Measurements from ENCODE around the gene LYRM7.

The LYRM7 gene

GRCh38 chr5:131147258-131147657 is 23.5 kb upstream of the LYRM7 start:
- no peak overlapping the region for H3K9ac ChIP-seq (ENCODE audit: insufficient read length, low read depth)
- DNase-seq (ENCODE audit: low read depth, low spot score): no peak
- no peaks in the 10 kb centered on the region for H3K9me3 ChIP-seq (ENCODE audit: insufficient read depth, low read length)
- H3K27me3 ChIP-seq (ENCODE audit: insufficient read depth, insufficient read length): no peaks in the 10 kb centered on the region
- no peaks in the 10 kb centered on the region for H3K36me3 ChIP-seq (ENCODE audit: insufficient read depth, insufficient read length, low read length)
- H3K4me1 ChIP-seq (ENCODE audit: insufficient read depth, insufficient read length): no peaks in the 10 kb centered on the region
- no peak for TF ChIP-seq SUZ12 (IDR thresholded peaks at IDR 0.05; ENCODE audit: extremely low read depth, insufficient read depth, insufficient read length)
- TF ChIP-seq ZNF274 (IDR thresholded peaks at IDR 0.05; ENCODE audit: low read depth, low read length): no peak
- TF ChIP-seq YY1 (IDR thresholded peaks at IDR 0.05; ENCODE audit: insufficient read depth, insufficient read length): no peak
- H3K4me3 ChIP-seq (ENCODE audit: insufficient read length, low read depth): no peak overlapping the region

DNA sequence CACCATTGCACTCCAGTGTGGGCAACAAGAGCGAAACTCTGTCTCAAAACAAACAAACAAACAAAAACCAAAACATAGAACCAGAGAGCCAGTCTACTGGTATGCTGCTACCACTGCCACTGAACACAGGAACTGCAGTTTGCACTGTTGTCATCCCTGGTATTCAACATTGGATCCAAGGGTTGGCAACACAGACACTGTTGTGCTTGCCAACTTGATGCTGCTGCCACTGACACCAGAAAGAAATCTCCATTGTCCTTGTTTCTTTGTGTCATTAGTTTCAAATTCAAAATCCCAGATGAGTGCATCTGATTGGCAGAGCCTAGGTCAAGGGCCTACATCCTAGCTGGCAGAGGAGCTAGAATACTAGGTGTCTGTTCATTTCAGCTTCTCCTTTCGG is 21.9 kb upstream of the LYRM7 start:
- Histone ChIP-seq H3K4me3 (ENCODE audit: insufficient read length, low read depth) (no peak overlapping the region), H3K36me3 (ENCODE audit: insufficient read depth, insufficient read length, low read length) (no peaks in the 10 kb centered on the region), H3K9me3 (ENCODE audit: insufficient read depth, low read length) (no peaks in the 10 kb centered on the region), H3K4me1 (ENCODE audit: insufficient read depth, insufficient read length) (no peaks in the 10 kb centered on the region), H3K9ac (ENCODE audit: insufficient read length, low read depth) (no peak overlapping the region), H3K27me3 (ENCODE audit: insufficient read depth, insufficient read length) (no peaks in the 10 kb centered on the region)
- no peak for DNase-seq (ENCODE audit: low read depth, low spot score)
- TF ChIP-seq ZNF274 (IDR thresholded peaks at IDR 0.05; ENCODE audit: low read depth, low read length) (no peak), YY1 (IDR thresholded peaks at IDR 0.05; ENCODE audit: insufficient read depth, insufficient read length) (no peak), SUZ12 (IDR thresholded peaks at IDR 0.05; ENCODE audit: extremely low read depth, insufficient read depth, insufficient read length) (no peak)

DNA sequence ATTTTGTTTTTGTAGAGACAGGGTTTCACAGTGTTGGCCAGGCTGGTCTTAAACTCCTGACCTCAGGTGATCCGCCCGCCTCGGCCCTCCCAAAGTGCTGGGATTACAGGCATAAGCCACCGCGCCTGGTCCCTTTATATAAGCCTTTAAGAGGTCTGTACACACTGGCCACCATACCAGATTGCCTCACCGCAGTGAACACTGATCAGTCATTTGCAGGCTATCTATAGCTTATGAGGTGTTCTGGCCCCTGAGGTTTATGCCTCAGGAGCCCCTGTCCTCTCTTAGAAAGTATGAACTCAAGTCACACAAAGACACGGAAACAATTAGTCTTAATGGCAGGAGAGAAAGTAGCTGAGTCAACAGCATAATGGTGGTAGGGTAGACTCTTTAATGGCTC is 20.3 kb upstream of the LYRM7 start:
- DNase-seq (ENCODE audit: low read depth, low spot score): no peak
- Histone ChIP-seq H3K4me3 (ENCODE audit: insufficient read length, low read depth) (no peak overlapping the region), H3K9me3 (ENCODE audit: insufficient read depth, low read length) (no peaks in the 10 kb centered on the region)

DNA sequence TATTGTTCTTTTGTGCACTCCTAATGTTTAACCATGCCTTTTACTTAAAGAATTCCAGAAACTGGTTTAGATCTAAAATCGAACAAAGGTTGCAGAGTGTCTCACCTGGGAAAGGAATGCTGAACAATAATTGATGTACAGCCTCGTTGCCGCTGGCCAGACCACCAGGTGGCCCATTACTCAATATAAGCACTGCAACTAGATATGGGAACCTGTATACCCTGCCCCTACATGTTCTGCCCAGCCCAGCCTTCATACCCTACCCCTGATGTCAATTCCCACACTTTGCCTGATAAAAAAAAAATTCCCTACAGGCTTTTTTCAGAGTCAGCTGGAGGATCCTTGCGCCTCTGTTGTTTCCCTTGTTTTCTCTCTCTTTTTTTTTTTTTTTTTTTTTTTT is 19.5 kb upstream of the LYRM7 start:
- no peak overlapping the region for H3K9ac ChIP-seq (ENCODE audit: insufficient read length, low read depth)
- no peaks in the 10 kb centered on the region for H3K9me3 ChIP-seq (ENCODE audit: insufficient read depth, low read length)
- TF ChIP-seq YY1 (IDR thresholded peaks at IDR 0.05; ENCODE audit: insufficient read depth, insufficient read length): no peak
- no peak for TF ChIP-seq SUZ12 (IDR thresholded peaks at IDR 0.05; ENCODE audit: extremely low read depth, insufficient read depth, insufficient read length)
- TF ChIP-seq ZNF274 (IDR thresholded peaks at IDR 0.05; ENCODE audit: low read depth, low read length): no peak
- H3K36me3 ChIP-seq (ENCODE audit: insufficient read depth, insufficient read length, low read length): no peaks in the 10 kb centered on the region
- H3K27me3 ChIP-seq (ENCODE audit: insufficient read depth, insufficient read length): no peaks in the 10 kb centered on the region
- DNase-seq (ENCODE audit: low read depth, low spot score): no peak
- no peak overlapping the region for H3K4me3 ChIP-seq (ENCODE audit: insufficient read length, low read depth)
- H3K4me1 ChIP-seq (ENCODE audit: insufficient read depth, insufficient read length): no peaks in the 10 kb centered on the region

More for the DNA sequence above, 20.3 kb upstream of the LYRM7 start:
- no peaks in the 10 kb centered on the region for H3K36me3 ChIP-seq (ENCODE audit: insufficient read depth, insufficient read length, low read length)
- no peak for TF ChIP-seq SUZ12 (IDR thresholded peaks at IDR 0.05; ENCODE audit: extremely low read depth, insufficient read depth, insufficient read length)
- TF ChIP-seq YY1 (IDR thresholded peaks at IDR 0.05; ENCODE audit: insufficient read depth, insufficient read length): no peak
- TF ChIP-seq ZNF274 (IDR thresholded peaks at IDR 0.05; ENCODE audit: low read depth, low read length): no peak
- H3K4me1 ChIP-seq (ENCODE audit: insufficient read depth, insufficient read length): no peaks in the 10 kb centered on the region
- H3K9ac ChIP-seq (ENCODE audit: insufficient read length, low read depth): no peak overlapping the region
- no peaks in the 10 kb centered on the region for H3K27me3 ChIP-seq (ENCODE audit: insufficient read depth, insufficient read length)

DNA sequence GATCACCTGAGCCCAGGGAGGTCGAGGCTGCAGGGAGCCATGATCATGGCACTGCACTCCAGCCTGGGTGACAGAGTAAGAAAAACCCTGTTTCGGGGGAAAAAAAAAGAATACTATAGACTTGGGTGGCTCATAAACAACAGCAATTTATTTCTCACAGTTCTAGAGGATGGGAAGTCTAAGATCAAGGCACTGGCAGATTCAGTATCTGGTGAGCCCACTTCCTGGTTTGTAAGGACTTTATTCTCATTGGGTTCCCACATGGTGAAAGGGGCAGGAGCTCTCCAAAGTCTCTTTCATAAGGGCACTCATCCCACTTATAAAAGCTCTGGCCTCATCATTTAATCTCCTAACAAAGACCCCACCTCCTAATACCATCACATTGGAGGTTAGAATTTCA is 14.4 kb upstream of the LYRM7 start:
- Histone ChIP-seq H3K9me3 (ENCODE audit: insufficient read depth, low read length) (no peaks in the 10 kb centered on the region), H3K27me3 (ENCODE audit: insufficient read depth, insufficient read length) (no peaks in the 10 kb centered on the region), H3K4me3 (ENCODE audit: insufficient read length, low read depth) (no peak overlapping the region), H3K9ac (ENCODE audit: insufficient read length, low read depth) (no peak overlapping the region), H3K36me3 (ENCODE audit: insufficient read depth, insufficient read length, low read length) (peaks cover 35% of the 10 kb centered on the region), H3K4me1 (ENCODE audit: insufficient read depth, insufficient read length) (no peaks in the 10 kb centered on the region)
- no peak for DNase-seq (ENCODE audit: low read depth, low spot score)
- no peak for TF ChIP-seq YY1 (IDR thresholded peaks at IDR 0.05; ENCODE audit: insufficient read depth, insufficient read length)
- TF ChIP-seq SUZ12 (IDR thresholded peaks at IDR 0.05; ENCODE audit: extremely low read depth, insufficient read depth, insufficient read length): no peak
- TF ChIP-seq ZNF274 (IDR thresholded peaks at IDR 0.05; ENCODE audit: low read depth, low read length): no peak

GRCh38 chr5:131156957-131157356 is 13.8 kb upstream of the LYRM7 start:
- no peak for TF ChIP-seq ZNF274 (IDR thresholded peaks at IDR 0.05; ENCODE audit: low read depth, low read length)
- no peak for TF ChIP-seq YY1 (IDR thresholded peaks at IDR 0.05; ENCODE audit: insufficient read depth, insufficient read length)
- TF ChIP-seq SUZ12 (IDR thresholded peaks at IDR 0.05; ENCODE audit: extremely low read depth, insufficient read depth, insufficient read length): no peak
- Histone ChIP-seq H3K4me1 (ENCODE audit: insufficient read depth, insufficient read length) (no peaks in the 10 kb centered on the region), H3K9ac (ENCODE audit: insufficient read length, low read depth) (no peak overlapping the region), H3K27me3 (ENCODE audit: insufficient read depth, insufficient read length) (no peaks in the 10 kb centered on the region), H3K9me3 (ENCODE audit: insufficient read depth, low read length) (no peaks in the 10 kb centered on the region), H3K4me3 (ENCODE audit: insufficient read length, low read depth) (no peak overlapping the region), H3K36me3 (ENCODE audit: insufficient read depth, insufficient read length, low read length) (peaks cover 40% of the 10 kb centered on the region)
- DNase-seq (ENCODE audit: low read depth, low spot score): no peak

DNA sequence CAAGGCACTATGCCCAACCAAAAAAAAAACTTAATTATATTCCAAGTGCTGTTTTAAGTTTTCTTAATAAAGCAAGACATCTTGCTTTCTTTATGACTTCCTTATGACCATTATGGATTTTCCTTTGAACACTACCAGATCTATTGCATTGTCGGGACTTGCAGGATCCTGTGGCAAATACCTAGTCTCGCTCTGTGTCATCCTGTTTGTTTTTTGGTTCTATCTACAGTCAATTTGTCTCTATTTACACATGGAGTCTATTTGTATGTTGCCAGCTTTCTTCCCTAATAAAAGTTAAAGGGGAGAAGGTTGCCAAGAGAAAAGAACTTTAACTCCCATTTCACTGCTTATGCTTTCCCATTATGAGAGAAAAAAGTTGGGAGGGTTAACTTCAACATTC is 10.6 kb upstream of the LYRM7 start:
- TF ChIP-seq ZNF274 (IDR thresholded peaks at IDR 0.05; ENCODE audit: low read depth, low read length) (no peak), SUZ12 (IDR thresholded peaks at IDR 0.05; ENCODE audit: extremely low read depth, insufficient read depth, insufficient read length) (no peak), YY1 (IDR thresholded peaks at IDR 0.05; ENCODE audit: insufficient read depth, insufficient read length) (no peak)
- no peak overlapping the region for H3K4me3 ChIP-seq (ENCODE audit: insufficient read length, low read depth)
- H3K36me3 ChIP-seq (ENCODE audit: insufficient read depth, insufficient read length, low read length): peaks cover 53% of the 10 kb centered on the region
- DNase-seq (ENCODE audit: low read depth, low spot score): no peak
- H3K4me1 ChIP-seq (ENCODE audit: insufficient read depth, insufficient read length): no peaks in the 10 kb centered on the region
- no peak overlapping the region for H3K9ac ChIP-seq (ENCODE audit: insufficient read length, low read depth)
- H3K27me3 ChIP-seq (ENCODE audit: insufficient read depth, insufficient read length): no peaks in the 10 kb centered on the region
- H3K9me3 ChIP-seq (ENCODE audit: insufficient read depth, low read length): no peaks in the 10 kb centered on the region

Measured in NT2/D1 (cell line).